ENCODE results near the gene RABGAP1L.
"Not testable (repeated sequence)": the region's sequence is repeated elsewhere in the genome, so short reads cannot be mapped to it uniquely, and the experiment has no call there.

The RABGAP1L gene

DNA sequence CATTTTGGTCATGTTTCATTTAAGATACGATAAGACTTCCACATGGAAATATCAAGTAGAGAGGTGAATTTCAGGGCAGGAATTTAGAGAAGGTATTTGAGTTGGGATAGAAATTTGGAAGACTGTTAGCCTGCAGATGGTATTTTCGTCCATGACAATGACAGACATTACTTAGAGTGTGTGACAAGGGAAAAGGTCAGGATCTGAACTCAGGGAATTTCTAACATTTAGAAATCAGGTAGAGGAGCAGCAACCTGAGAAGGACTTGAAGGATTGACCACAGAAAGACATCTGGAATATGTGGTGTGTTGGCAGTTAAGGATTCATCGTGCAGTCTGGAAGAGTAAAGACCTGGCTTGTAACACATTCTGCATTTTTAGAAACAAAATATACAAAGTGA, 57.9 kb downstream of the RABGAP1L start:
- no peak overlapping the region for H3K4me3 Mint-ChIP-seq
- H3K9me3 Mint-ChIP-seq = no peaks in the 10 kb centered on the region
- no peak overlapping the region for H3K27ac Mint-ChIP-seq (ENCODE audit: low read depth)
- no peak for DNase-seq (ENCODE audit: low spot score in 2 of 2)
- peaks cover 6% of the 10 kb centered on the region for H3K36me3 Mint-ChIP-seq (ENCODE audit: insufficient read depth)
- no peak for ATAC-seq (replicated peaks; ENCODE audit: extremely low read depth, poor library complexity, severe bottlenecking)
- H3K27me3 Mint-ChIP-seq = no peaks in the 10 kb centered on the region
- H3K4me1 Mint-ChIP-seq = peaks cover 6% of the 10 kb centered on the region

DNA sequence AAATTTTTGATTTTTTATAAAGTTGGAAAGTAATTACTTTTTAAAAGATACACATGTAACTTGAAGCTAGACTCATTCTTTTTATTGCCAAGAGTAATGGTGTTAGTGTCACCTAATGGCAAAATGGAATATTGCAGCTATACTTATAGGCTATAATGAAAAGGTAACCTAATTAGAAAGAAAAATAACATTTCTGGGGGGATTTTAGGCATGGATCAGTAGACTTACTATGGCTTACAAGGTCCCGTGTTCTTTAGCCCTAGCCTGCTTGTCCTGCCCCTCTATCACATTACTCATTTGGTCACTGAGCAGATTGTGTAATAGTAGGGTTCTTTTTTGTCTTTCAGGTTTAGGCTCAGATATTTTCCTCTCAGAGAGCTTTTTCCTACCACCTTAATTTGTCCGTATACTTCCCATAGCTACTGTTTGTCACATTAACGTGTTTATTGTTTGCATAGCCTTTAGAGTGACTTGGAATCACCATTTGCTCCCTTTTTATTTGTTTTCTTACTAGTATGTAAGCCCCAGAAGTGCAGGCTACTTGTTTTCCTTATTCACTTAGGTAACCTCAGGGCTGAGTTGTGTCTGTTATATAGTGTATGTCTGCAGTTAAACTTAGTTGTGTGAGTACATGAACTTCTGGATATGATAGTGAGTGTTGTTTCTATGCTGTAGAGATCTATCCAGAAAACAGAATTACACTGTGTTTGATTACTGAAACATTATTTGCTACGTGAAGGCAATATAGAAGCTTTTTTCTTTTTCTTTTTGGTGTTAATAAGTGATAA, 58.7 kb downstream of the RABGAP1L start:
- no peak for DNase-seq (ENCODE audit: low spot score in 2 of 2)
- ATAC-seq (replicated peaks; ENCODE audit: extremely low read depth, poor library complexity, severe bottlenecking) = peak; percentile 60

DNA sequence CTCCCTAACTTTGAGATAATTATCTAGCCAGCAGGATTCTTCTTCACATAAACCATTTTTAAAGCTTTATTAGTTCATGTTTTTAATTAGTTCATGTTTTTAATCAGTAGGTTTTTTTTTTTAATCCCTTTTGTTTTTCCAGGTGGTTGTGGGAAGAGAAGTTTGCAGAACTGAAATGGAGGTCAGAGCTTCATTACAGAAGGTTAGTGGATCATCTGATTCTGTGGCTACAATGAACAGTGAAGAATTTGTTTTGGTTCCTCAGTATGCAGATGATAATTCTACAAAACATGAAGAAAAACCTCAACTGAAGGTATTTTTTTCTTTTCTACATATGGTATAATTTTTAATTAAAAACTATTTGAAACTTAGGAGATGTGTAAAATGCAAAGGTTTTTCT, 59.7 kb downstream of the RABGAP1L start:
- no peak overlapping the region for H3K4me3 Mint-ChIP-seq
- no peak overlapping the region for H3K27ac Mint-ChIP-seq (ENCODE audit: low read depth)
- H3K27me3 Mint-ChIP-seq = no peaks in the 10 kb centered on the region
- ATAC-seq (replicated peaks; ENCODE audit: extremely low read depth, poor library complexity, severe bottlenecking) (no peak), DNase-seq (ENCODE audit: low spot score in 2 of 2) (no peak)
- H3K9me3 Mint-ChIP-seq = no peaks in the 10 kb centered on the region
- H3K36me3 Mint-ChIP-seq (ENCODE audit: insufficient read depth) = peaks cover 10% of the 10 kb centered on the region
- peaks cover 6% of the 10 kb centered on the region for H3K4me1 Mint-ChIP-seq

More for the DNA sequence above, 58.7 kb downstream of the RABGAP1L start:
- Mint-ChIP-seq H3K4me3 (no peak overlapping the region), H3K9me3 (no peaks in the 10 kb centered on the region), H3K27me3 (no peaks in the 10 kb centered on the region), H3K27ac (ENCODE audit: low read depth) (no peak overlapping the region), H3K36me3 (ENCODE audit: insufficient read depth) (peaks cover 10% of the 10 kb centered on the region), H3K4me1 (peaks cover 6% of the 10 kb centered on the region)

DNA sequence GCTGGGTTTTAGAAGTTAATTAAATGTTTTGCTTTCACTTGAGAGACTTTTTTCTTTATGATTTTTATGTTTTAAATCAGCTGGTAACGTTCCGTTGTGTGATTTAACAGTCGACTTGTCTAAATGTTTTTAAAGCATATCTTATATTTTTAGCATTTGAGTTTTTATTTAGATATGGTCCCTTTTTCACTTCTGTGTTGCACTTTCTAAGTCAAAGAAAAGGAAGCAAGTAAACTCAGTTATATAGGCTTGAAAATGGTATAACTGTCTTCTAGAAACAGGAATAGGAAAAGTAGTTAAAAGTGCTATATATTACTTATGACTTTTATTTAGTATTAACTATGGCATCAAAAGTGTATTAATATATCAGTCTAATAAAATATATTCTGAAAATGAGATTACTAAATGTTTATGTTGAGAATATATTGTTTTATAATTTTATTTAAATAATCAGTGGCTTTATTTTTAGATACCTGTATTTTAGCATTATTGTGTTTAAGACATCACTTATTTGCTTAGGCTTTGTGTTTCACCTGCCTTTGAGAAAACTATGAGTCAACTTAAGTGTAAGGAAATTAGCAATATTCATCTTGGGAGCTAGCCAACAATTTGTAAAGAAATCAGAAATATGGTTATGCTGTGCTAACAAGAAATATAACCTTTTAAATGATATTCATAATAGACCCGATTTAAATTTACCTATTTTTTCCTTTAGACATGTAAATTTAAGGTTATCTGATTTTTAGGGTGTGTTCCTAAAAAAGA, 60.5 kb downstream of the RABGAP1L start:
- H3K27ac Mint-ChIP-seq (ENCODE audit: low read depth) = no peak overlapping the region
- no peak for DNase-seq (ENCODE audit: low spot score in 2 of 2)
- H3K27me3 Mint-ChIP-seq = no peaks in the 10 kb centered on the region
- no peaks in the 10 kb centered on the region for H3K9me3 Mint-ChIP-seq
- ATAC-seq (replicated peaks; ENCODE audit: extremely low read depth, poor library complexity, severe bottlenecking) = no peak
- peaks cover 12% of the 10 kb centered on the region for H3K36me3 Mint-ChIP-seq (ENCODE audit: insufficient read depth)
- H3K4me3 Mint-ChIP-seq = no peak overlapping the region
- peaks cover 10% of the 10 kb centered on the region for H3K4me1 Mint-ChIP-seq

DNA sequence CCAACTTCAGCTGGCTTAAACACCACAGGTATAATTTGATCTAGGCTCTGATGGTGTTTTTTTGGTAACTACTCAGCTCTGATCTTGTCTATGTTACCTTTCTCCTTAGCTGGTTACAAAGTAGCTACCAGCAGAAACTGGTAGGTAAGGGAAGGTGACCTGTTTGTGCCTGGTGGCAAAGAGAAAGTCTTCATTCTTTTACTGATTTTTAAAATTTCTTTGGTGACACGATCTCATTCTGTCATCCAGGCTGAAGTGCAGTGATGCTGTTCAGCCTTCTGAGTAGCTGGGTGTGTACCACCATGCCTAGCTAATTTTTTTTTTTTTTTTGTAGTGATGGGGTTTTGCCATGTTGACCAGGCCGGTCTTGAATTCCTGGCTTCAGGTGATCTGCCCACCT, 62.4 kb downstream of the RABGAP1L start:
- Mint-ChIP-seq H3K4me1 (peaks cover 17% of the 10 kb centered on the region), H3K4me3 (no peak overlapping the region), H3K9me3 (no peaks in the 10 kb centered on the region), H3K27ac (ENCODE audit: low read depth) (no peak overlapping the region), H3K36me3 (ENCODE audit: insufficient read depth) (peaks cover 18% of the 10 kb centered on the region), H3K27me3 (no peaks in the 10 kb centered on the region)
- DNase-seq (ENCODE audit: low spot score in 2 of 2) = no peak
- no peak for ATAC-seq (replicated peaks; ENCODE audit: extremely low read depth, poor library complexity, severe bottlenecking)

DNA sequence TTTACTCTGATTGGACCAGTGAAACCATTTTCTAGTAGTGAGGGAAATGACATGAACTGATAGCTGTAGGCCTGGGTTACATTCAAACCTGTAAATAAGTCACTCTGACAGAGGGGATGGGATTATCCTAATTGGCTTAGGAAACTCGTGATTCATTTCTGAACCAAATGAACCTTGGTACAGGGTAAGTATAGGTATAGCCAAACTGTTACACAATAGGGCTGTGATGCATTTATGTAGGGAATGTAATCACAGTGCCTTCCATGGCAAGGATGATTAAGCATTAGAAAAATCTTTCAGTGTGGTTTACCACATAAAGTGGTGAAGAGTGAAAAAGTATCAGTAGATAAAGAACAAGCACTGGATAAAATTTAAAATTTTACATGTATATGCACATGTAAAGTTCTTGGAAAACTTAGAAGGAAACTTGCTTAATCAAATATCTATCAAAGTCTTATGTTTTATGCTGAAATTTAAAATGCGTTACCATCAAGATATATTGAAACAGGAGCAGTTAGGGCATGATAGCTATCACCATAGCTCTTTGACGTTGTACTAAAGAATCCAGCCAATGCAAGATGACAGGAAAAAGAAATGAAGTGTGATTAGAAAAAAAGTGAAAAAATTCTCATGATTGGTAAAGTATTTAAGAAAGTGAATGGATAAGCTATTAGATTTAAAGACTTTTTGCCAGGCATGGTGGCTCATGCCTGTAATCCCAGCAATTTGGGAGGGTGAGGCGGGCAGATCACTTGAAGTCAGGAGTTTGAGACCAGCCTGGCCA, 63.0 kb downstream of the RABGAP1L start:
- Mint-ChIP-seq H3K27ac (ENCODE audit: low read depth) (no peak overlapping the region), H3K27me3 (no peaks in the 10 kb centered on the region), H3K9me3 (no peaks in the 10 kb centered on the region), H3K4me1 (peaks cover 19% of the 10 kb centered on the region), H3K36me3 (ENCODE audit: insufficient read depth) (peaks cover 18% of the 10 kb centered on the region), H3K4me3 (no peak overlapping the region)
- DNase-seq (ENCODE audit: low spot score in 2 of 2) (no peak), ATAC-seq (replicated peaks; ENCODE audit: extremely low read depth, poor library complexity, severe bottlenecking) (no peak)

DNA sequence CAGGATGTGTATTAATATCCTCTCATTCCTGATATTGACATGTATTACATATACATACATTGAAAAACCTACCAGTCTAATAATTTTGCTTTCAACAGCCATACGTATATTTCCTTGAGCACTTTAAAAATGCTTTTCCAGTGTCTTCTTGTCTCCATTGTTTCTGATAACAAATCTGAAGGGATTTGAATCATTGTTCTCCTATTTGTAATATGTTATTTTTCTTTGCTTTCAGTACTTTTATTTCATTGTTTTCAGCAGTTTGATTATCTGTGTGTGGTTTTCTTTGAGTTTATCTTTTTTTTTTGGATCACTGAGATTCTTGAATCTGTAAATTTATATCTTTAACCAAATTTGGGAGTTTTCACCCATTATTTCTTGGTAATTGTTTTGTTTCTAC, 65.3 kb downstream of the RABGAP1L start:
- Mint-ChIP-seq H3K27ac (ENCODE audit: low read depth) (no peak overlapping the region), H3K4me3 (no peak overlapping the region)
- no peak for DNase-seq (ENCODE audit: low spot score in 2 of 2)

DNA sequence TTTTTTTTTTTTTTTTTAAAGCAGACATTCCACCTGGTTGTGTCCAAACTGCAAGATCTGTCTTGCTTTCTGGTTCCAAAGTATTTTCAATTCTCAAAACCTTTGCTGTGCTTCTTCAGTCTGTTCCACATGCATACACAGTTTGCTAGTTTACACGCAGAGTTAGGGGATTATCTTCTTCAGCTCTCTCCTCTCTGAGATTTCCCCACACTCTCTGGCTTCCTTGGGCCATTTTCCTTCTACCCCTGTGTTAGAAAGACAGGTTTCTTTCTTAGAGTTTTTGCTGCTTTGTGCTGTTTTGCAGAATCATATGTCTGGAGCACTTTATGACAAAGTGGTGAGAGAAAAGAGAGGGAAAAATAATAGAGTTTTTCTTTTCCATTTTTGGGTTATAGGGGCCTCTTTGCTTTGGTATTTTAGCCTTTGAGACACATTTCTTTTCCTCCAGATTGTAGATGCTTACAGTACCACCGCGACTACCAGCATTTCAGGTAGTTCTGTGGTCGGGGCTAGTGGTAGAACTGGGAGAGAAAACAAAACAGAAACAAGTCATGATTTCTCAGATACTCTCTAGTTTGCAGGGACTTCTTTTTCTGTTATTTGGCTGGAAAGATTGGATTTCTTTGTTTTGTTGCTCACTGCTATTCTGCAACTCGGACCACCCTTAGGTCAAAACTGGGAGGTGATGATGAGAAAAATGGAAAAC, 66.3 kb downstream of the RABGAP1L start:
- Mint-ChIP-seq H3K9me3 (no peaks in the 10 kb centered on the region), H3K4me1 (peaks cover 30% of the 10 kb centered on the region), H3K4me3 (no peak overlapping the region), H3K27ac (ENCODE audit: low read depth) (no peak overlapping the region), H3K27me3 (no peaks in the 10 kb centered on the region), H3K36me3 (ENCODE audit: insufficient read depth) (peaks cover 21% of the 10 kb centered on the region)
- ATAC-seq (replicated peaks; ENCODE audit: extremely low read depth, poor library complexity, severe bottlenecking) = no peak
- DNase-seq (ENCODE audit: low spot score in 2 of 2) = no peak

More for the DNA sequence above, 65.3 kb downstream of the RABGAP1L start:
- no peak for ATAC-seq (replicated peaks; ENCODE audit: extremely low read depth, poor library complexity, severe bottlenecking)
- no peaks in the 10 kb centered on the region for H3K9me3 Mint-ChIP-seq
- peaks cover 30% of the 10 kb centered on the region for H3K4me1 Mint-ChIP-seq
- peaks cover 21% of the 10 kb centered on the region for H3K36me3 Mint-ChIP-seq (ENCODE audit: insufficient read depth)
- no peaks in the 10 kb centered on the region for H3K27me3 Mint-ChIP-seq

DNA sequence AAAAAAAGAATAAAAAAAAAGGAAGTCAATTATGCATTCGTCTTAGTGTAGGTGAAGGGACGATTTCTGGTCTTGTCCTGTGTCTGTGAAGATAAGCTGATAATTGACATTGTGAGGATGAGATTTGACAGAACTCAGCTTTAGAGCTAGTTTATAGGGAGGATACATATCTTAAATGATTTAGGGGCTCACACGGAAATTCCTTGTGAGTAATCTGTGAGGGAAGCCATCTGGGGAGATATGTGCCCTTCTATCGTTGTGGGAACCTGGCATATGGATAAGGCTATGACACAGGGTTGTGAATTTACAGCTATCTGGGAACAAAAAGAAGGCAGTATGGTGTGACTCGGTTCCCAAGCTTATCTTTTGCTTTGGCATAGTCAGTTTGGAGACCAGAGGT, 71.1 kb downstream of the RABGAP1L start:
- H3K4me3 Mint-ChIP-seq = no peak overlapping the region

DNA sequence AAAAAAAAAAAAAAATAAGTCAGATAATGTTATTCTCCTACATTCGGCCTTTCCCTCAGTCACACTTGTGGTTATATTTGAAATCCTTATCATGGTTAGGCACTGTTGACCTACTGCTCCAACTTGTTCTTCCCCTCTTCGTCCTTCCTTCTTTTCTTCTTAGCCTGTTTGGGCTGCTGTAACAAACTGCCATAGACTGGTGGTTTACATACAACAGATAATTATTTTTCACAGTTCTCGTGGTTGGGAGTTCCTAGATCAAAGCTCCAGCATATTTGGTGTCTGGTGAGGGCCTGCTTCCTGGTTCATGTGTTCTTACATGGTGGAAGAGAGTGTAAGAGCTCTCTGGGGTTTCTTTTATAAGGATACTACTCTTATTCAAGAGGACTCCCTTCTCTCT, 73.4 kb downstream of the RABGAP1L start:
- Mint-ChIP-seq H3K9me3 (no peaks in the 10 kb centered on the region), H3K27me3 (no peaks in the 10 kb centered on the region), H3K4me1 (peaks cover 13% of the 10 kb centered on the region), H3K27ac (ENCODE audit: low read depth) (no peak overlapping the region), H3K36me3 (ENCODE audit: insufficient read depth) (peaks cover 9% of the 10 kb centered on the region), H3K4me3 (no peak overlapping the region)
- no peak for ATAC-seq (replicated peaks; ENCODE audit: extremely low read depth, poor library complexity, severe bottlenecking)
- DNase-seq (ENCODE audit: low spot score in 2 of 2) = no peak

More for the DNA sequence above, 71.1 kb downstream of the RABGAP1L start:
- ATAC-seq (replicated peaks; ENCODE audit: extremely low read depth, poor library complexity, severe bottlenecking) (no peak), DNase-seq (ENCODE audit: low spot score in 2 of 2) (no peak)
- Mint-ChIP-seq H3K36me3 (ENCODE audit: insufficient read depth) (peaks cover 16% of the 10 kb centered on the region), H3K27me3 (no peaks in the 10 kb centered on the region), H3K9me3 (no peaks in the 10 kb centered on the region), H3K27ac (ENCODE audit: low read depth) (peak overlapping the region; percentile 6), H3K4me1 (peaks cover 29% of the 10 kb centered on the region)

DNA sequence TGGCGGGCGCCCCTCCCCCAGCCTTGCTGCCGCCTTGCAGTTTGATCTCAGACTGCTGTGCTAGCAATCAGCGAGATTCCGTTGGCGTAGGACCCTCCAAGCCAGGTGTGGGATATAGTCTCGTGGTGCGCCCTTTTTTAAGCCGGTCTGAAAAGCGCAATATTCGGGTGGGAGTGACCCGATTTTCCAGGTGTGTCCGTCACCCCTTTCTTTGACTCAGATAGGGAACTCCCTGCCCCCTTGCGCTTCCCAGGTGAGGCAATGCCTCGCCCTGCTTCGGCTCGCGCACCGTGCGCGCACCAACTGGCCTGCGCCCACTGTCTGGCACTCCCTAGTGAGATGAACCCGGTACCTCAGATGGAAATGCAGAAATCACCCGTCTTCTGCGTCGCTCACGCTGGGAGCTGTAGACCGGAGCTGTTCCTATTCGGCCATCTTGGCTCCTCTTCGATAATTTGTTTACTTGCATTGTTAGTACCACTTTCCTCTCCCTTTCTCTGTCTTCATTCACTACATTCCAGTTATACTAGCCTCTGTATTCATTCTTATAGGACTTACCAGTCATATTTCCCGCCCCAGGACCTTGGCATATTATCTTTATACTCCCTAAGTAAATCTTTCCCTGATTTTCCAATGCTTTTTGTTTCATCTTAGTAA, 79.7 kb downstream of the RABGAP1L start:
- not testable (repeated sequence) for H3K4me3 Mint-ChIP-seq; H3K27me3 Mint-ChIP-seq; H3K27ac Mint-ChIP-seq (ENCODE audit: low read depth); DNase-seq (ENCODE audit: low spot score in 2 of 2); ATAC-seq (replicated peaks; ENCODE audit: extremely low read depth, poor library complexity, severe bottlenecking); H3K9me3 Mint-ChIP-seq
- peaks cover 13% of the 10 kb centered on the region for H3K4me1 Mint-ChIP-seq
- H3K36me3 Mint-ChIP-seq (ENCODE audit: insufficient read depth) = peaks cover 17% of the 10 kb centered on the region

DNA sequence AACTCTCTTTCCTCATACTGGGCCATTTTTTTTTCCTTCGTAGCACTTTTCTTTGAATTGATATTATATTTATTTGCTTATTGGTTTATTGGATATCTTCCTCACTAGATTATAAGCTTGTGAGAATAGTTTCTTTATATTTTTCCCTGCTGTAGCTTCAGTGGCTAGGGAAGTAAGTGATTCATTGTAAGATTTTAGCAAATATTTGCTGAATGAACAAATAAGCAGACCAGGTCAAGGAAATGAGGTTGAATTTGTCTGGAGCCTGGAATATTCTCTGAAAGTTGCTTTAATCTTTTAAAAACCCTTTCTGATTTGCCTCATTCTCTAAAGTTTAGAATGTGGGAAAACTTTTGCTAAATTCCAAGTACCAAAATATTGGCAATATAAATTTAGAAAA, 80.2 kb downstream of the RABGAP1L start:
- DNase-seq (ENCODE audit: low spot score in 2 of 2) (no peak), ATAC-seq (replicated peaks; ENCODE audit: extremely low read depth, poor library complexity, severe bottlenecking) (no peak)
- no peak overlapping the region for H3K27ac Mint-ChIP-seq (ENCODE audit: low read depth)
- H3K36me3 Mint-ChIP-seq (ENCODE audit: insufficient read depth) = peaks cover 22% of the 10 kb centered on the region
- H3K9me3 Mint-ChIP-seq = no peaks in the 10 kb centered on the region
- H3K4me1 Mint-ChIP-seq = peaks cover 13% of the 10 kb centered on the region
- no peak overlapping the region for H3K4me3 Mint-ChIP-seq
- H3K27me3 Mint-ChIP-seq = no peaks in the 10 kb centered on the region

Data from central memory CD8-positive, alpha-beta T cell (primary cell).